Muscle of leg (tissue), 11 donors: ENCODE results near the gene NCOA6. TPM values are rescaled to one million over a fixed set of nuclear protein-coding genes. Genes with fewer than 3 reads are reported as not detected.
"Not testable (repeated sequence)": the region's sequence is repeated elsewhere in the genome, so short reads cannot be mapped to it uniquely, and the experiment has no call there.

Experiments
- DNase-seq: peaks from one replicate; pipeline ENCODE4 v3.0.0; 2013
- H3K27ac ChIP-seq: one replicate; pipeline ENCODE4 v1.5.1; 2013; ENCODE audit warnings: mild to moderate bottlenecking, low read length, control low read depth
- H3K27me3 ChIP-seq: one replicate; pipeline ENCODE4 v1.6.1; 2013; ENCODE audit warnings: low read length; ENCODE audit not compliant: control insufficient read depth, insufficient read depth
- H3K36me3 ChIP-seq: one replicate; pipeline ENCODE4 v1.6.1; 2013; ENCODE audit warnings: low read length; ENCODE audit not compliant: control insufficient read depth, insufficient read depth
- H3K4me1 ChIP-seq: one replicate; pipeline ENCODE4 v1.6.1; 2013; ENCODE audit warnings: low read length; ENCODE audit not compliant: control insufficient read depth, insufficient read depth
- H3K4me3 ChIP-seq: one replicate; pipeline ENCODE4 v1.5.1; 2013; ENCODE audit warnings: low read length, control low read depth
- H3K9me3 ChIP-seq: replicated peaks from 2 replicates; pipeline ENCODE4 v1.6.1; 2013; ENCODE audit warnings: low read depth, low read length; ENCODE audit not compliant: control insufficient read depth
- WGBS: methylation state at CpG from one replicate; pipeline ENCODE4 v1.1.5; 2013; ENCODE audit warnings: missing lambda C conversion rate; ENCODE audit not compliant: insufficient coverage; 5-methylcytosine and 5-hydroxymethylcytosine counted together
- polyA plus RNA-seq, 8 donors: library from polyadenylated mRNA; unstranded; fragments of 120-200 nt; gene quantifications; one replicate each; pipeline versions ENCODE4 v1.2.1 to v1.2.3, GENCODE V29; 2013; ENCODE audit warnings: inconsistent platforms in 1 of 8, low replicate concordance in 1 of 8; ENCODE audit not compliant: insufficient read length in 8 of 8, insufficient read depth in 1 of 8
- total RNA-seq: library from RNA; stranded (reverse); fragments of 120-200 nt; gene quantifications from one replicate; pipeline ENCODE4 v1.2.4, GENCODE V29; 2013

Gene NCOA6
- total and polyA plus RNA-seq, 9 donors, result 11.3 to 30.0 (median 26.7) TPM

GRCh38 chr20:34736106-34736735 lies 89.2 kb downstream of the NCOA6 start:
- WGBS, result 85% methylated on average over 4 of the region's 6 CpGs
- Histone ChIP-seq H3K36me3 (peaks cover 49% of the 10 kb centered on the region), H3K27me3 (no peaks in the 10 kb centered on the region), H3K9me3 (no peaks in the 10 kb centered on the region), H3K4me1 (peaks cover 3% of the 10 kb centered on the region), H3K4me3 (no peak overlapping the region), H3K27ac (no peak overlapping the region)
- DNase-seq, result no peak

- H3K4me3 ChIP-seq, result no peak overlapping the region
- no CpG with 5 or more reads among the region's 1 CpG for WGBS
- peaks cover 34% of the 10 kb centered on the region for H3K36me3 ChIP-seq
- no peak for DNase-seq
- no peak overlapping the region for H3K27ac ChIP-seq
- H3K4me1 ChIP-seq, result peaks cover 3% of the 10 kb centered on the region
- H3K9me3 ChIP-seq, result no peaks in the 10 kb centered on the region
- H3K27me3 ChIP-seq, result no peaks in the 10 kb centered on the region
Observed at GRCh38 chr20:34732523-34732922, 92.9 kb downstream of the NCOA6 start.

GRCh38 chr20:34729416-34729815 lies 96.0 kb downstream of the NCOA6 start:
- no peaks in the 10 kb centered on the region for H3K9me3 ChIP-seq
- no peaks in the 10 kb centered on the region for H3K4me1 ChIP-seq
- H3K36me3 ChIP-seq, result peaks cover 42% of the 10 kb centered on the region
- DNase-seq, result no peak
- no peak overlapping the region for H3K4me3 ChIP-seq
- H3K27ac ChIP-seq, result no peak overlapping the region
- no peaks in the 10 kb centered on the region for H3K27me3 ChIP-seq
- WGBS, result 100% methylated on average over 1 of the region's 2 CpGs

- H3K27me3 ChIP-seq, result no peaks in the 10 kb centered on the region
- WGBS, result 87% methylated on average over 3 of the region's 3 CpGs
- no peak for DNase-seq
- H3K4me3 ChIP-seq, result no peak overlapping the region
- H3K27ac ChIP-seq, result no peak overlapping the region
- H3K4me1 ChIP-seq, result no peaks in the 10 kb centered on the region
- no peaks in the 10 kb centered on the region for H3K9me3 ChIP-seq
- H3K36me3 ChIP-seq, result peaks cover 54% of the 10 kb centered on the region
Observed at GRCh38 chr20:34724172-34724571, 101.3 kb downstream of the NCOA6 start.

GRCh38 chr20:34722560-34722959 lies 102.9 kb downstream of the NCOA6 start:
- not testable (repeated sequence) for H3K4me3 ChIP-seq, H3K9me3 ChIP-seq, H3K27me3 ChIP-seq, H3K27ac ChIP-seq, DNase-seq, H3K4me1 ChIP-seq
- peaks cover 53% of the 10 kb centered on the region for H3K36me3 ChIP-seq
- no CpG with 5 or more reads among the region's 3 CpGs for WGBS

- no peaks in the 10 kb centered on the region for H3K27me3 ChIP-seq
- no peak overlapping the region for H3K27ac ChIP-seq
- DNase-seq, result no peak
- WGBS, result 75% methylated on average over 2 of the region's 2 CpGs
- H3K36me3 ChIP-seq, result peaks cover 40% of the 10 kb centered on the region
- no peak overlapping the region for H3K4me3 ChIP-seq
- H3K4me1 ChIP-seq, result no peaks in the 10 kb centered on the region
- no peaks in the 10 kb centered on the region for H3K9me3 ChIP-seq
Observed at GRCh38 chr20:34720266-34720665, 105.2 kb downstream of the NCOA6 start.

GRCh38 chr20:34719242-34720017 lies 106.0 kb downstream of the NCOA6 start:
- H3K27me3 ChIP-seq, H3K27ac ChIP-seq, H3K9me3 ChIP-seq, H3K4me1 ChIP-seq, H3K4me3 ChIP-seq, DNase-seq: not testable (repeated sequence)
- H3K36me3 ChIP-seq, result peaks cover 40% of the 10 kb centered on the region
- 91% methylated on average over 7 of the region's 13 CpGs for WGBS

GRCh38 chr20:34717230-34718095 lies 108.0 kb downstream of the NCOA6 start:
- H3K4me3 ChIP-seq, result no peak overlapping the region
- H3K4me1 ChIP-seq, result peaks cover 3% of the 10 kb centered on the region
- 96% methylated on average over 3 of the region's 9 CpGs for WGBS
- H3K9me3 ChIP-seq, result no peaks in the 10 kb centered on the region
- H3K27me3 ChIP-seq, result no peaks in the 10 kb centered on the region
- DNase-seq, result no peak
- H3K27ac ChIP-seq, result no peak overlapping the region
- H3K36me3 ChIP-seq, result peaks cover 37% of the 10 kb centered on the region

GRCh38 chr20:34716921-34717229 lies 108.6 kb downstream of the NCOA6 start:
- no peak for DNase-seq
- H3K36me3 ChIP-seq, result peaks cover 38% of the 10 kb centered on the region
- H3K4me3 ChIP-seq, result no peak overlapping the region
- peaks cover 3% of the 10 kb centered on the region for H3K4me1 ChIP-seq
- H3K9me3 ChIP-seq, result no peaks in the 10 kb centered on the region
- H3K27ac ChIP-seq, result no peak overlapping the region
- WGBS, result no CpG with 5 or more reads among the region's 2 CpGs
- no peaks in the 10 kb centered on the region for H3K27me3 ChIP-seq

- Histone ChIP-seq H3K36me3 (peaks cover 29% of the 10 kb centered on the region), H3K27me3 (no peaks in the 10 kb centered on the region), H3K4me1 (peaks cover 6% of the 10 kb centered on the region), H3K4me3 (no peak overlapping the region), H3K9me3 (no peaks in the 10 kb centered on the region), H3K27ac (no peak overlapping the region)
- WGBS, result 100% methylated on average over 1 of the region's 4 CpGs
- DNase-seq, result no peak
Observed at GRCh38 chr20:34715384-34715783, 110.1 kb downstream of the NCOA6 start.
